Fibroblast of the aortic adventitia (primary cell): ENCODE data around the gene YPEL2. TPM values are rescaled to one million over a fixed set of nuclear protein-coding genes. Genes with fewer than 3 reads are reported as not detected.

Source experiments
- DNase-seq: peaks from one replicate; pipeline ENCODE4 v3.0.0-alpha.2; 2010; ENCODE audit warnings: low read depth
- H3K4me3 ChIP-seq: 2 replicates; pipeline ENCODE4 v1.5.1; 2011; ENCODE audit warnings: low read depth, mild to moderate bottlenecking, control low read depth, low read length, moderate library complexity
- CTCF ChIP-seq: IDR thresholded peaks from 2 replicates; pipeline ENCODE4 v1.5.1; 2011; ENCODE audit warnings: mild to moderate bottlenecking, low read length, control low read depth, inconsistent platforms; ENCODE audit not compliant: insufficient read depth
- total RNA-seq: library from RNA; depleted of rRNA; stranded (reverse); fragments of >200 nt; gene quantifications from 2 replicates; pipeline ENCODE4 v1.2.3, GENCODE V29; 2012; ENCODE audit warnings: low replicate concordance

YPEL2 gene
- total RNA-seq, 1 donor: 10.8 TPM

- no peak for TF ChIP-seq CTCF
- H3K4me3 ChIP-seq: no peak overlapping the region
- no peak for DNase-seq
These were observed 45.1 kb downstream of the YPEL2 start for GRCh38 chr17:59376506-59376905.

GRCh38 chr17:59377410-59377809 lies 46.0 kb downstream of the YPEL2 start:
- no peak for TF ChIP-seq CTCF
- DNase-seq: peak; percentile 51
- H3K4me3 ChIP-seq: no peak overlapping the region

- no peak for TF ChIP-seq CTCF
- DNase-seq: peak; percentile 81
- H3K4me3 ChIP-seq: no peak overlapping the region
These were observed 47.2 kb downstream of the YPEL2 start for GRCh38 chr17:59378675-59379074.

- TF ChIP-seq CTCF: no peak
- no peak for DNase-seq
- no peak overlapping the region for H3K4me3 ChIP-seq
These were observed 49.0 kb downstream of the YPEL2 start for GRCh38 chr17:59380474-59380873.

GRCh38 chr17:59381716-59382570 lies 50.5 kb downstream of the YPEL2 start:
- TF ChIP-seq CTCF: no peak
- DNase-seq: peak; percentile 25

GRCh38 chr17:59383893-59384292 lies 52.4 kb downstream of the YPEL2 start:
- no peak for DNase-seq
- H3K4me3 ChIP-seq: no peak overlapping the region
- TF ChIP-seq CTCF: no peak

More at GRCh38 chr17:59381716-59382570, 50.5 kb downstream of the YPEL2 start:
- no peak overlapping the region for H3K4me3 ChIP-seq
